Measurements from ENCODE around the gene UST. TPM values are rescaled to one million over a fixed set of nuclear protein-coding genes. Genes with fewer than 3 reads are reported as not detected.

Gene UST
- total RNA-seq, 2 experiments from 2014 or later, result 1.2 to 1.5 TPM

GRCh38 chr6:149125309-149125708 lies 378.5 kb downstream of the UST start:
- ChIA-PET POLR2A (no interaction called here), CTCF (no interaction called here)
- Mint-ChIP-seq H3K4me3 (no peak overlapping the region), H3K36me3 (ENCODE audit: low read depth) (peaks cover 14% of the 10 kb centered on the region), H3K4me1 (ENCODE audit: low read depth) (peaks cover 59% of the 10 kb centered on the region), H3K27me3 (no peaks in the 10 kb centered on the region), H3K9me3 (peaks cover 25% of the 10 kb centered on the region), H3K27ac (no peak overlapping the region)
- DNase-seq (no peak), ATAC-seq (no peak)
- intact Hi-C loops (cut with micrococcal nuclease), result no loop called here
- no peak for TF ChIP-seq CTCF (IDR thresholded peaks at IDR 0.05)

Measured in activated CD8-positive, alpha-beta T cell treated with anti-CD3 and anti-CD28 coated beads for 36 hours (primary cell).